Retina (tissue), 1 donor: ENCODE results near the gene ZNF106.

Source experiments
- DNase-seq: peaks from one replicate; pipeline ENCODE4 v3.0.0-alpha.2; 2016

Gene ZNF106

DNA sequence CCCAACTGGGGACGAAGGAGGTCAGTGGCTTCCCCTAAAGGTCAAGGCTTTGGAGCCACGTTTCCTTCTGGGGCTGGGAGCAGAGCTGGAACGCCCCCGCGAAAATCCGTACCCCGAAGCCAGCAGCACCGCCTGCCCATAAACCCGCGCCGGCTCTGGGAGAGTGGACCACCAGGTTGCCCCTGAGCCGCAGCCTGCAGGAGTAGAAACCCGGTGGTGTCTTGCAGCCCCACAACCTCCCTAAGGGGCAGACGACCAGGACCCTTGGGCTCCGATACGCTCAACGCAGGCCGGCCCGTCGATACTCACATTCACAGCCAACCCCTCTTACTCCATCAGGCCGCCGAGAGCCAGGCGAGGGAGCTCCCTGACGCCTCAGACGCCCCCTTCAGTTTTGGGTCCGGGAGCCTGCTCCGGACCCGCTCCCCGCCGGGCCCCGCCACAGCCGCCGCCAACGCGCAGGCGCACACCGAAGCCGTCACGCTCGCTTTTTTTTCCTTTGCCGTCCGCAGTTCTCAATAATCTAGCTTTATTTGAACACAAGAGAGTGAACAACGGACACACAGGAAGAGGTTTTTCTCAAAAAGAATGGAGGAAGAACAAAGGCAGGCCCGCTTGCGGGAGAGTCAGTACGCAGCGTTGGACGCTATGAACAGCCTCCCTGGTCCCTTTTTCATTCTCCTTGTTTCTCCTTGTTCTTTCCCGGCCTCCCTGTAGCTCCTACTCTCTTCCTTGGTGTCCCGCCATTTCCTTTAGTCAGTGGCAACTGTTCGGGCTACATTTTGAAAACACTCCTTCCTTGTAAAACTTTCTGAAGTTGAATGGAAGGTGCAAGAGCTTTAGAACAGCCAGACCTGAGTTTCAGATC, at the start of gene ZNF106:
ZNF106 (minus strand) TSS at position 471 of the 868 bp plus-strand sequence. CDS start 18,852 bp downstream, outside the sequence.
- DNase-seq = peak; percentile 95

DNA sequence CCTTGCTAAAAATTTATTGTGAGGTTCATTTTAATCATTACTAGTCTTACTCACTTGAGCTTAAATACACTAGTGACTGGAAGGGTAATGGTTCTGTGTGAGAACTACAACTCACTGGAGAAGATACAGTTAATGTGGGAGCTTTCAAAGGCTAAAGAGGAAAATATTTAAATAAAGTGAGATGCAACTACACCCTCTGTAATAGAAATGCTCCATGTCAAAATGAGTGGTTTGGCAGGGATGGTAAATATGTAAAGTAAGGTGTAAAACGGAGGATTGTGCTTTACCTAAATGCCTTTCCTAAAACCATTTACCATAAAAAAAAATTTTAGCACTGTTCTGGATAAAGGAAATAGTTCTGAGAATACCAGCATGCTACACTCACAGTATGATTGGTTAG, 42.3 kb upstream of the ZNF106 start:
- DNase-seq = no peak

DNA sequence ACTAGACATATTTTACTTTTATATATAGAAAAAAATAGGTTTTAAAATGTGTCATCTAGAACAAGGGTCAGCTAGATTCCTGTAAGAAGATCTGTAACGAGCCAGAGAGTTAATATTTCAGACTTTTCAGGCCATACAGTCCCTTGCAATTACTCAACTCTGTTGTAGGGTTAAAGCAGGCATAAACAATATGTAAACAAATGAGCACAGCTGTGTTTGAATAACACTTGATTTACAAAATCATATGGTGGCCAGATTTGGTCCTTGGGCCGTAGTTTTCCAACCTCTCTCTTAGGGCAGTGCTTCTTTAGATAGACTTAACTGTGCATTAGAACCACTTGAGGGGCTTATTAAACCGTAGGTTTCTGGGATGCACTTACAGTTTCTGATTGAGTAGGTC, 38.0 kb upstream of the ZNF106 start:
- DNase-seq = no peak

DNA sequence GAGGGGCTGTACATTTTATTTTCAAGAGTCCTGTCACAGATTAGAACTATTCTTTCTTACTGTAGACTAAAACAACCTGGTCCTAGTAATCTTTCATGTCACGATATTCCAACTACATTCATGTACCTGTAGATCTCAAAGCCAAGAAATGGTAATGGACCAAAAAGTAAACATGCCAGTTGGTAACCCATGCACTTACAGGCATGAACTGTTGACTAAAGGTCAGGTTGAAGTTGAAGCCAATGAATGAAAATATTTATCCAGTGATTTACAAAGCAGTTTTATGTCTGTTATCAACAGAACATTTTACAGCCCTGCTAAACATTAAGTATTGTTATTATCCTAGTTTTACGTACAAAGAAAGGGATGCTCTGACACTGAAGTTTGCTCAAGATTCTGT, 32.4 kb upstream of the ZNF106 start:
- DNase-seq = no peak

DNA sequence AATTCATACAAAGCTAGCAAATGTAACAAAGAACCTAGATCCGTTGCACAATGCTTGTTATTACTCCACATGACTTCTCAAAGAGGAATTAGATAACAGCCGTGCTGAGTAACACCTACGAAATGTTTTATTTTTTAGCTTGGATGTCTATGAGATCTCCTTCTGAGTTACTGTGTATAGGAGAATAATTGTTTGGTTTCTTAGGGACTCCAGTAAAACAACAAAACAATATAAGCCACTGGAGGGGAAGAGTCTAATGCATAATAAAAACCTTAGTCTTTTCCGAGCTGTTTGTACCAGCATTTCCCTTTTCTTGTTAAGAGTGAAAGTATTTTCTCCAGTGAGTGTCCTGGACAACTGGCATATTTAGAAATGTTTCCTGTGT, 20.1 kb upstream of the ZNF106 start:
- DNase-seq = no peak

DNA sequence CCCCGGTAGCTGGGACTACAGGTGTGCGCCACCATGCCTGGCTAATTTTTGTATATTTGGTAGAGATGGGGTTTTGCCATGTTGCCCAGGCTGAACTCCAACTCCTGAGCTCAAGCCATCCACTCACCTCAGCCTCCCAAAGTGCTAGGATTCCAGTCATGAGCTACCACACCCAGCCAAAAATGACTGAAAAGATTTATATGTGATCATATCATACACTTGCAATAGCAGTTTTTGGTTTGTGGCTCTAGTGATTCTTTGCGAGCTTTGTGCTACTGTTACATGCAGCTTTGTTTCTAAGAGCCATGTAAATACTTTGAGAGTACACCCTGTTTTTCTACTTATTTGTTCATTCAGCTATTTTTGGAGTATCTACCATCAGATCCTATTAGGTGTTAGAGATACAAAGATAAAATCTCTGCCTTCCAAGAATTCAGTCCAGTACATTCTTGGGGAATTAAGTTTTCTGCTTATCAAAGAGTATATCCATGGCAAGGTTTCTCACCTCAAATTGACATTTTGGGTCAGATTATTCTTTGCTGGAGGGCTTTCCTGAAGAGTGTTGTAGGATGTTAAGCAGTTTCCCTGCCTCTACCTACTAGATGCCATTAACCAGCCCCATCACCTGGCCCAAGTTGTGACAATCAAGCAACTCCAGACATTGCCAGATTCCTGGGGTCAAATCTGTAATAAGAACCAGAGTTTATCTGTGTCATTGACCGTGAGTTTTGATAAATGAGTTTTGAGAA, 19.5 kb upstream of the ZNF106 start:
- no peak for DNase-seq

DNA sequence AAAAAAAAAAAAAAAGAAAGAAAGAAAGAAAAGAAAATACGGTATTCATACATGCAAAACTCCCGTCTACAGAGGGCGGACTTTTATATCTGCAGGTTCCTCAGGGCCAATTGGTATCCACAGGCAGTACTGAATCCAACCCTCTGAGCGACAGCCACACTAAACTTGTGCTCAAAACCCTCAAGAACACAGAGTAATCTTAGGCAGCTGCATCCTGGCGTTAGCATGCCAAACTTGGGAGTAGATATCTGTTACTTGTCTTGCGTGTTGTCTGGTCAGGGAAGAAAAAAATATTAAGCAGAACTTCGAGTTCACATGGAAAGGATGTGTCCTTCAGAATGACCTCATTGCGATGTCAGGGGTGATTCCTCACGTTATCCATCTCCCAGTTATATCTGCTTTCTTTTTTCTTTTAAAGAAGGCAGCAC, 17.3 kb upstream of the ZNF106 start:
- no peak for DNase-seq

DNA sequence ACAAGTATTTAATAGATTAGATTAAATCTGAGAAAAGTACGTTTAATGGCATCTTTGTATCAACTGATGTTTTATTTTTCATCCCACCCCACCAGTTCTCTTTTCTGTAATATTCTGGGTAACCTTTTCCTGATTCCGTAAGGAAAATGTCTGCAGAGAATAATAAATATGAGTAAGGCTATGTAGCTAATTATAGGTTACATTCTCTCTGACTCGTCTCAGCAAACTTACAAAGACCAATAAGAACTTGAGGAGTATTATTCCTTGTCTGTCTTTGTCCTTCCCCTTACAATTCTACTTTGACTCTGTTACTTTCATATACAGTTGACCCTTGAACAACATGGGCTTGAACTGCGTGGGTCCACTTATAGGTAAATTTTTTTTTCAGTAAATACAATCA, 16.6 kb upstream of the ZNF106 start:
- DNase-seq = no peak

DNA sequence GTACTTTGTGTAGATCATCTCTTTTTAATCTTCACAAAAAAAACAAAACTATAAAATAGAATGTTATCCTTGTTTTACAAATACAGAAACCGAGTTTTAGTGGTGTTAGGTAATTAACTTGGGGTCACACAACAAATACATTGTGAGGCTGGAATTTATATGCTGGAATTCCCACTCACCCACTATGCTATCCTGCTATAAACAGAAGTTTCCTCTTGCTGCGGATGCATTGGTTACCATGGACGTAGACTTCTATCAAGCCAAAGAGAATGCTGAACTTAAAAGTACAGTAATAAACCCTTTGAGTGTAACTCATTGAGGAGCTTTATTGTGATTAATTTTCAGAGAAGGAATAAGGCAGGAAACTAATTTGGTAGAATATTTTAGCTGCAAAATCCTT, 13.7 kb upstream of the ZNF106 start:
- DNase-seq = no peak

DNA sequence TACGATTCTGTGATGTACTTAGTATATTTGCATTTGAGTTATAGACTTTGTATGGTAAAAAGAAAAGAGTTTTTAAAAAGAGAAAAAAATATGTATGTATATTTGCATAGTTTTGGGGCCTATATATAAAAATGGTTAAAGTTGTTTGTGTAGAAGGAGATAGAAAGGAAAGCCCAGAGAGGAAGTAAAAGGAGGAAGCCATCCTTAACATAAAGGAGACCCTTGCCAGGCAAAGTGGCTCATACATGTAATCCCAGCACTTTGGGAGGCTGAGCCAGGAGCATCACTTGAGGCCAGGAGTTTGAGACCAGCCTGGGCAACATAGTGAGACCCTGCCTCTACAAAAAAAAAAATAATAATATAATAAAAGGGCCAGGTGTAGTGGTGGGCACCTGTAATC, 12.9 kb upstream of the ZNF106 start:
- no peak for DNase-seq

DNA sequence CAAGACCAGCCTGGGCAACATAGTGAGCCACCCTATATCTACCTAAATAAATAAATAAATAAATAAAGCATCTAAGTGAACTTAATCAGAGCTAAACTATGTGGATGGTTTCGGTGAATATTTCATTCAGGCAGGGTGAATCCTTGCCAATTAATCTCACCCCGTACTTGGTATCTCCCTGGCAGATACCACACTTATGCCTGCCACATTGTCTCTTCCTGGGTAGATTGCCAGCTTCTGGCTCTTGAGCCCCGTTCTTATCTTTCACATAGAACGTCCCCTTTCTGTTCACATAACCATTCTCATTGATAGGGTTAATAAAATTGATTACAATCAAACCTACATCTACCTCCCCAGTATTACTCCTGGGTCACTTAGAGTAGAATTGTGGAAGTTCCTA, 11.5 kb upstream of the ZNF106 start:
- no peak for DNase-seq

DNA sequence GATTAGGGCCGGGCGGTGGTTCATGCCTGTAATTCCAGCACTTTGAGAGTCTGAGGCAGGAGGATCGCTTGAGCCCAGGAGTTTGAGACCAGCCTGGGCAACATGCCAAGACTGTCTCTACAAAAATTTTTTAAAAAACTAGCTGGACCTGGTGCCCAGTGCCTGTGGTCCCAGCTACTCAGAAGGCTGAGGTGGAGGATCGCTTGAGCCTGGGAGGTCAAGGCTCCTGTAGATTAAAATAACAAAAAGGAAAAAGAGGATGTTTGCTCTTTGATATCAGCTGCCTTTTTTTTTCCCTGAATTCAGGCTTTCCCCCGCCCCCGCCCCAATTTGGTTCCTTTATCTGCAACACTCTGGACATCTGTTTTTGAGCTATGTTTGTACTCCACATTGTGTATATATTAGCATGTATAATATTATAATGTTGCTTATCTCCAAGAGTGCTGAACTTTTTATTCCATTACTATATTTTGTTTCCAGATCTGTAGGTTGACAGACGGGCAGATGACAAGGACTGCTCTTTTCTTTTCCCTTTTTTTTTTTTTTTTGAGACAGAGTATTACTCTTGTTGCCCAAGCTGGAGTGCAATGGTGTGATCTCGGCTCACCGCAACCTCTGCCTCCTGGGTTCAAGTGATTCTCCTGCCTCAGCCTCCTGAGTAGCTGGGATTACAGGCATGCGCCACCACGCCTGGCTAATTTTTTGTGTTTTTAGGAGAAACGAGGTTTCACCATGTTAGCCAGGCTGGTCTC, 9.1 kb upstream of the ZNF106 start:
- no peak for DNase-seq

DNA sequence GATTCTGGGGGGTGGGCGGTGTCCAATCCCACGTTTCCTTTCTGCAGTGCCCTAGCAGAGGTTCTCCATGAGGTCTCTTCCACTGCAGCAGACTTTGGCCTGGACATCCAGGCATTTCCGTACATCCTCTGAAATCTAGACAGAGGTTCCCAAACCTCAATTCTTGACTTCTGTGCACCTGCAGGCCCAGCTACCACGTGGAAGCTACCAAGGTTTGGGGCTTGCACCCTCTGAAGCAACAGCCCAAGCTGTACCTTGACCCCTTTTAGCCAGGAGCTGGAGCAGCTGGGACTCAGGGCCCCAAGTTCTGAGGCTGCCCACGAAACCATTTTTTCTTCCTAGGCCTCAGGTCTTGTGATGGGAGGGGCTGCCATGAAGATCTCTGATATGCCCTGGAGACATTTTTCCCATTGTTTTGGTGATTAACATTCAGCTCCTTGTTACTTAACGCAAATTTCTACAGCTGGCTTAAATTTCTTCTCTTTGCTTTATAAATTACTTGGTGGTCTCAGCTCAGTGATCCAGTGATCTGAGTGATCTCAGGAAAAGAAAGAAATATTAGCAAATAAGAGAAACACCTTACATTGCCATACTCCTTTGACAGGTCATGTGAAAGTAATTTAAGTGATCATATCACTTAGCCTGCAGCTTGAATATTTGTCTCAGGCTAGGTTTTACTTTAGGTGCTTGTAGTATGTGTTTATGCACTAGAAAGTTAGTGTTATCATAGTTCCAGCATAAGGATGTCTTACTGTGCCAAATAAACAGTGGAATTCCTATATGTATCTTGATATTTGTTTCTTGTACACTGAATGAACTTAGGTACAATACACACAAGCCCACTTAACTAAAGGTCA, 7.5 kb upstream of the ZNF106 start:
- DNase-seq = no peak

DNA sequence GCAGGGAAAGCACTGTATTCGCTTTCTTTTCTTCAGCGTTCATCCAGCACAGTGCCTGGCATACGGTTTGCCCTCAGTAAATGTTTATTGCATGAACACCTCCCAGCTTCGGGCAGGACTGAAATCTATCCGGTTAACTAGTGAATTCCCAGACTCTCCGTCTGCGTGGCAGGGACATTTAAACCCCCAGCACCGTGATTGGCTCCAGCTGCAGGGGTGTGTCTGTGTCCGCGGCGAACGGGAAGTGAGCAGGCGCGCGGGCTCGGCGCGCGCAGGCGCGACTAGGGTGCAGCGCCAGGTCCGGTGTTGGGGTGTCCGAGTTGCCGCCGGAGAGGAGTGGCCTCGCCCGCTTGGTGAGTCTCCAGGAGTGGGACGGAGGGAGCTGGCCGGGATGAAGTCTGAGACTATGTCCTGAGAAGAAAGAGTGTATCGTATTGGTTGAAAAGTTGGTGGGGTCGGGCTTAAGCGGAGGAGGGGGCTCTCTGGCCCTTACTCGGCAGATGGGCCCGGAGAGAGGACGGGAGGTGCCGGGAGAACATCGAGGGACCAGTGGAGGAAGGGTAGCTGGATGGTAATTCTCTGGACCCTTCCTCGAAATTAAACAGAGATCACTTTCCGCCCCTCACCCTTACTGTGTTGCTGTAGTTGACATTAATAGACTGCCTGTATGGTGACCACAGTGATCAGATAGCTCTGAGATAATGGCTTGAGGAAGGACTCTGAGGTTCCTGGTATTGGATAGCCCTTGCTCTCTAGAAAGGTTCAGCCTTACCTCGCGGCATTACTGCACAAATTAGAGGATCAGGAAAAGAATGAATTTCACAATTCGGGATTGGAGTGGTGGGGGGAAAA, 4.6 kb upstream of the ZNF106 start, which contains the start of gene SNAP23:
SNAP23 (plus strand) TSS at position 274 of the 852 bp plus-strand sequence. CDS start 16,213 bp downstream, outside the sequence.
- DNase-seq = peak; percentile 91

DNA sequence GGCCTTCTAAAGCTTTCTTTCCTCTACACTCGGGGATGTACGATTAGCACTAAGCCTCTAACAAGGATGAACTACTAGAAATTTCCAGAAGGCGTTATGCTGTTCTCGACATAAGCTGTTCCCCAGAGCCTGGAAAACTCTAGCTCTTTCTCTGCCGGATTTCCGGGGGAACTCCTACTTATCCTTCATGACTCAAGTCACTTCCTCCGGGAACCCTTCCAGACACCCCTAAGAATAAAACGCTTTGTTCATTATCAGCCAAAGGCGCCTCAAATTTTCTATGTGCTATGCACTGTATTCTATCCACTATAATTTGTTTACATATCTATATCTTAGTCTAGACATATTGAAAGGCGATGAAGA, 4.0 kb upstream of the ZNF106 start:
- no peak for DNase-seq

DNA sequence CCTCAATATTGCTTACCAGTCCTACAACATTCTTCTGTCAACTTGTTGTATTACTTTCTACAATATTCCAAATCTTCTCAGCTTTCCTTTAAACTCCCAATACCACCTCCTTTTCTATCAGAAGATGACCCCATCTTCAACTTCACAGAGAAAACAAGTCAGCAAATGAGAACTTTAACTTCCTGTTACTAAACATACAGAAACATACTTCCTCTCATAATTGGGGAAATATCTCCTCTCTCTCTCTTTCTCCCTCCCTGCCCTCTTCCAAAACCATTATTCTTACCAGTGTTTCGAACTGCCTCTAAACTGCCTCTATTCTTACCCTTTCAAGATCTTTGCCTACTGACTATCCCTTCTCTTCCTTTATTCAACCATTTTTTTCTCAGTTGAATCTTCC, 2.7 kb upstream of the ZNF106 start:
- no peak for DNase-seq

DNA sequence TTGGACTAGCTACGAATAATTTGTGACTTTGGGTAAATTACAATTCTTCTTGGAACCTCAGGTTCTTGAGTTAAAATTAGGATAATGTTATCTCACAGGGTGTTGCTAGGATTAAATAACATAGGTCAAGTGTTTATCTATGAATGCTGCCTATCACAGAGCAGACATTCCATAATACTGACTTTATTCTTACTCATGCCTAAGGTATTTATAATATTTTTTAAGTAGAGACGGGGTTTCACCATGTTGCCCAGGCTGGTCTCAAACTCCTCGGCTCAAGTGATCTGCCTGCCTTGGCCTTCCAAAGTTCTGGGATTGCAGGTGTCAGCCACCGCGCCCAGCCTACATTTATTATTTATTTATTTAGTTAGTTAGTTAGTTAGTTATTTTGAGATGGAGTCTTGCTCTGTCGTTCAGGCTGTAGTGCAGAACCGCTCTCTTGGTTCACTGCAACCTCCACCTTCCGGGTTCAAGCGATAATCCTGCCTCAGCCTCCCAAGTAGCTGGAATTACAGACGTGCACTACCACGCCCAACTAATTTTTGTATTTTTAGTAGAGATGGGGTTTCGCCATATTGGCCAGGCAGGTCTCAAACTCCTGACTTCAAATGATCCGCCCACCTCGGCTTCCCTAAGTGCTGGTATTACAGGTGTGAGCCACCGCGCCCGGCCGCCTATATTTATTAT, 741 bp upstream of the ZNF106 start:
- no peak for DNase-seq

DNA sequence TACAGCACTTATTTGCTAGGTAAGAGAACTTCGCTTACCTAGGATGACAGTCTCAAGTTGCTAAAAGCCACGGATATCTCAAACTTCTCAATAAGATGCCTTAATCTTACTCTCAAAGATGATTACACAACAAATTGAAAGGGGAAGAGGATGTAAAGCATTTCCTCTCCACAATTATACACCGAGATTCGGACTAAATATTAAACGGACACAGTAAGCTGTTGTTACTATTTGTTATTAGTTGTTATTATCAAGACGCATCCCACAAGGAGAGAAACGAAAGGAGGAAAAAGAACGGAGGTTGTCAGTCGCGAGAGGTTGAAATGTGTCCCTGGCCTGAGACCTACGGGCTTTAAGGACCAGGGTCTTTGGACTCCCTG, 660 bp downstream of the ZNF106 start:
- DNase-seq = no peak

DNA sequence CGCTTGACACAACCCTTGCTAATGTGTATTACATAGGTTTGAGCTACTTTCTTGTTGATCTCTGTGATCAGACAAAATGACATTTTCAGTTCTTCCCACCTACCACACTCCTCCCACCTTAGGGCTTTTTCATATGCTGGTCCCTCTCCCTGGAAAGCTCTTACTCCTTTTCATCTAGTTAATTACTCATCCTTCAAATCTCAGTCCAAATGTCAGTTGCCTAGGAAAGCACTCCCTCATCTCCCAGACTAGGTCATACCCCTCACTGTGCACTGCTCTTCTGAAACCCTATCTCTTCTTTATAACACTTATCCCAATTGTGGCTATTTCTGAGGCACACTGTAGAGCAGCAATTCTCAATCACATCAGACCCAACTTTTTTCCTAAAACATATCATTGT, 7.3 kb downstream of the ZNF106 start:
- DNase-seq = no peak

DNA sequence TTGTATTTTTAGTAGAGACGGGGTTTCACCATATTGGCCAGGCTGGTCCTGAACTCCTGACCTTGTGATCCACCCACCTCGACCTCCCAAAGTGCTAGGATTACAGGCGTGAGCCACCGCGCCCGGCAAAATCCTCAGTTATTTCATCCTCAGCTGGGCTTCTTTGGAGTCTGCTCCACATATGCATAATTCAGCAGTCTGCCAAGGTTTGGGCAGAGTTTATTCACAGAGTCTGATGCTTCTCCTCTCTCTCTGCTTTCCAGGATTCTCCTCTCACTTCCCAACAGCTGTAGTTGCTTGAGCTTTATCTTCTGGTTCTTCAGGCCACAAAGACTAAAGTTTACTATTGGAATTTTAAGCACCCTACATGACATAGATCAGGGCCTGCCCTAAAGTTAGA, 8.2 kb downstream of the ZNF106 start:
- DNase-seq = no peak

DNA sequence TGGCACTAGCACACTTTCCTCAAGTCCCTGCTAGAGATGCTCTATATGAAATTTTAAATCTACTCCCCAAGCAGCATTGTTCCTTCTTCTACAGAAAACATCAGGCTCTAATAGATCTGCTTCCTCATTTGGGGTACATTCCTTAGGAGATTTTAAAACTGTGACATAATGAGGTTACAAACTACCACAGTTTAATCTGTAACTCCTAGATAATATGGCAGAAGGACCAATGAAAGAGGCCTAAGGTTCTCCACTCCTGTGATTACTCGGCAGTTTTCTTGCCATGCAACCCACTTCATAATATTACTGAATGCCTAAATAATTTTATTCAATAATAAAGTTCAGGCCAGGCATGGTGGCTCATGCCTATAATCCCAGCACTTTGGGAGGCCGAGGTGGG, 16.1 kb downstream of the ZNF106 start:
- no peak for DNase-seq
